GM19324 (cell line): ENCODE results near the gene SNCG.
A peak's percentile ranks its signal among the peaks of the same experiment; 100 is the strongest.

ENCODE experiments used
- ATAC-seq: cut with Tn5 transposase; IDR thresholded peaks from one replicate; pipeline ENCODE4 v1.9.1; 2021; ENCODE audit warnings: mild to moderate bottlenecking, moderate library complexity; ENCODE audit not compliant: unreplicated experiment, low FRiP score

SNCG gene

DNA sequence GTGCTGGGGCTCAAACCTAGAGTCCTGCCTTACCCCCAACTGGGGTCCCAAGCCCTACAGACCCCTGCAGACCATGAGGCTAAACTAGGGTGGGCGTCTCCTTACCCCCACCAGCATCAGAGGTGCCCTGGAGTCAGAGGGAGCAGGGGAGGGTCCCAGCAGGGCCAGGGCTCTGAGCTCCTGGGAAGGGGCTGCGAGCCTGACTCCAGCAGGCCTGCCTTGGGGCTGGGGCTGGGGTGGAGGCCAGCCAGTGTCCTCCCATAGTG, 1.3 kb downstream of the SNCG start:
- no peak for ATAC-seq

DNA sequence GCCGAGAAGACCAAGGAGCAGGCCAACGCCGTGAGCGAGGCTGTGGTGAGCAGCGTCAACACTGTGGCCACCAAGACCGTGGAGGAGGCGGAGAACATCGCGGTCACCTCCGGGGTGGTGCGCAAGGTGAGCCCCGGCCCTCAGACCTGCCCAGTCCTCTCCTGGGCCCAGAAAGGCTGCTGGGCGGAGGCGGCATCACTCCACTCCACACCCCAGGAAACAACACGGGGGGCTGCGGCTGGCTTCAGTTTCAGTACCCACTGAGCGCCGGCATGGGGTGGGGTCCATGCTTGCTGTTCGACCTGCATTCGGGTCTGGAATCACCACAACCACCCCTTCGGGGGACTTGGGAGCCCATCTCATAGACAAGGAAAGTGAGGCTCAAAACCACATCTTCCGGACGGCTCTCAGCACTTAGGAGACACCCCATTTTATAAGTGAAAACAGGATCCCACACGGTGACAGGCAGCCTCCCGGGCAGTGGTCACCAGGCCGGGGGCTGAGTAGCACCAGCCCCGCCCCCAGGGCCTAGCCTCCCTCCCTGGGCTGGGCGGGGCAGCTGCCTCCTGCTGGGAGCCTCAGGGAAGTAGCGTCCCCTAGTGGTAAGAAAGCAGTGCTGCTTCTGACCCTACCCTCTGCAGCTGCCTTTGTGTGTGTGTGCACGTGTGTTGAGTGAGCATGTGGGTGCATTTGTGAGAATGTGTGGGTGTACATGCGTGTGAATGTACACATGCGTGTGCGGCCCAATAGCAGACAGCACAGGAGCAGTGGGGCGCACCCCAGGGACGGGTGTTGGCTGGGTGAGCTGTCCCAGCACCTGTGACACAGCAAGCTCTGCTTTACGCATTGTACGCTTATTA, 1.8 kb downstream of the SNCG start:
- ATAC-seq = peak; percentile 36

DNA sequence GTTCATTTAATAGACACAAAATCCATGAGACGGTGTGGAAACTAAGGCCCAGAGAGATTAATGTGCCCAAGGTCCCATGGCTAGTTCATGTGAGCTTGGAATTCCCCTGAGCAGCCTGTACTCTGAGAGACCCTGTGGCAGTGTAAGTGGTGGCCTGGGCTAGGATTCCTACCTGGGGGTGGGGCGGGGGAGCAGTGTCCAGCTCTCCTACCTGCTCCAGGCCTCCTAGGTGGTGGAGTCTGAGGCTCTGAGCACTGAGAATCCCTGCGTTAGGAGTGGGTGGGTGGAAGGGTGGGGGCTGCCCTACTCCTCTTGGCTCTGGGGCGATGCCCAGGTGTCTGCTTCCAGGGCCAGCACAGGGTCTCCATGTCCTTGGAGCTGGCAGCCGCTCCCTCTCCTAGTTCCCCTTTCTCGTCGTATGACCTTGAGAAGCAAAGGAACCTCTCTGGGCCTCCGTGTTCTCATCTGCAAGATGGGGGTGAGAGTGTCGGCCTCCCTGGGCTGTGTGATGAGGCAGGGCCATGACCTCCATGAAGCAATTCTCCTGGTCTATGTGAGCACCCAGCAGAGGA, 2.5 kb downstream of the SNCG start:
- ATAC-seq = no peak

DNA sequence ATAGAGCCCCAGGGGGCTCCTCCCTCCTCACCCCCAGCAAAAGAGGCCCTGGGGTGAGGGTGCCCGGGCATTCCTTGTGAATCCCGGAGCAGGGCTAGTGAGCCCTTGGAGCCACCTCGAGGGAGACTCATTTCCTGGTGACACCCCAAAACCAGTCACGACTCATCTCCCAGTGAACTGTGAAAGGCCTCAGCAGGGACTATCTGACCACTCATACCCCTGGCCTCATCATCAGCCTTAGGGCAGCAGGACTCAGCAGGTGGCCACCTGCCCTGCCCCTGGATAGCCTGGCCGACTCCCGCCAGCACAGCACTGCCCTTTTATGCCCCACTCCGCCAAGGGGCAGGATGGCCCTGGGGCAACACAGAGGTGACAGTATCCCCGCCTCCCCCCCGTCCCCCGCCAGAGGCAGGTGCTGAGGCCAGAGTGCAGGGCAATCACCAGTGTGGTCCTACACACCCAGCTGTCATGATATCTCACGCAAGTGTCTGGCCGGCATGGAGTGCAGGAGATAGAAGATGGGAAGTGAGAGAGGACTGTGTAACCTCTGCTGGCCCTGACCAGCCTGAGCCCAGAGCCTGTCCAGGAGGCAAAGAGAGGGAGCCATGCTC, 3.2 kb downstream of the SNCG start:
- no peak for ATAC-seq

DNA sequence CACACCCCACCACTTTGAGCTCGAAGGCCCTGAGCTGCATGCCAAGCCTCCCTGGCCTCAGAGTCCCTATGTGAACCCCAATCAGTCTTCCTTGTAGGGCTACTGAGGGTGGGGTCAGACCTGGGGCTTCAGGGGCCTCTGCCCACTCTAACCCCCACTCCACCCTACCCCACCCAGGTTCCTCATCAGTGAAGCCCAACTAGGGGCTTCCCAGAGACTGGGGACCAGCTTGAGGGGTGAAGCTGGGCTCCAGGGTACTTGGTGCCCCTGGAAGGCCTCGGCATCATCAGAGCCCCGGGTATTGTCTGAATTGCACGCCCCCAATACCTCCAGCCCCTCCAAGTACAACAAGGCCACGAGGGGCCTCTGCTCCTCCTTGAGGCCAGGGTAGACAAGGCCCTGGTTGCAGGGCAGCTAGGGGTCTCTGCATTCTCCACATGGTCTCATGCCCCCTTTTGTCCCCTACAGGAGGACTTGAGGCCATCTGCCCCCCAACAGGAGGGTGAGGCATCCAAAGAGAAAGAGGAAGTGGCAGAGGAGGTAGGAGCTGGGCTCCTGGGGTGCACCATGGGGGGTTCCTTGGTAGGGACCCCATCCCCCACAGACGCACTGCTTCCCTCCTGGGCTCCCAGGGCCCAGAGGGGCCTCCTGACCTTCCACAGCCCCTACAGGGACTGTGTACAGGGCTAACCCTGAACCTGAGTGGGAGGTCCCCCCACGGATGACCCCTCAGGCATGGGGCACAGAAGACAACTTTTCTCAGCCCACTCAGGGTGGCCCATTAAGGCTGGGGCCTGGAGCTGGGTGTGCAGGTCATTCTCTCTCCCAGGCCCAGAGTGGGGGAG, 4.0 kb downstream of the SNCG start:
- ATAC-seq = no peak

DNA sequence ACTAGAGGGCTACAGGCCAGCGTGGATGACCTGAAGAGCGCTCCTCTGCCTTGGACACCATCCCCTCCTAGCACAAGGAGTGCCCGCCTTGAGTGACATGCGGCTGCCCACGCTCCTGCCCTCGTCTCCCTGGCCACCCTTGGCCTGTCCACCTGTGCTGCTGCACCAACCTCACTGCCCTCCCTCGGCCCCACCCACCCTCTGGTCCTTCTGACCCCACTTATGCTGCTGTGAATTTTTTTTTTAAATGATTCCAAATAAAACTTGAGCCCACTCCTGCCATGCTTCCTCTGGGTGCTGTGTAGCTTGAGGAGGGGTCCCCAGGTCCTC, 4.5 kb downstream of the SNCG start:
- no peak for ATAC-seq

DNA sequence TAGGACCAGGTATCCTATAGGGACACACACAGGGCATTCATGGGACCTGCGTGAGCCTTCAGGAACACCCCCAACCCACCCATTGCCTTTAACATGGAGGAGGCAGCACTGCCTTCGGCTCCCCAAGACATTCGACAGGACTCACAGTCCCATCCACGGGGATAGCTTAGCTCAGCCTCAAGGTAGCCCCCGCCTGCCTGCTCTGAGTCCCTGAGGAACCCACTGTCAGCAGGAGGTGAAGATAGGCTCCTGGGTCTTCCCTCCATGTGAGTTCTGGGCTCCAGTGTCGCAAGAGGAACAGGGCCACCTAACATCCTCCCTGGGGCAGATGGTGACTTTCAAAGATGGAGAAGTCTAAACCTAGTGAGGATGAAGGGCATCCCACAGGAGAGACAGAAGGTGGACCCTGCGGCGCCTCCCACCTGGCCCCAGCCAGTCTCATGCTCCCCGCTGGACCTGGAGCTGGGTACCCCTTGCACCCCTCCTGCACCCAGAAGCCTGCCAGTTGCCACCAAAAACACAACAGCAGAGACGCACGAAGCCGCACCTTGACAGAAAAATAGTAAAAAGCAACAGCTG, 5.0 kb downstream of the SNCG start:
- ATAC-seq = no peak

DNA sequence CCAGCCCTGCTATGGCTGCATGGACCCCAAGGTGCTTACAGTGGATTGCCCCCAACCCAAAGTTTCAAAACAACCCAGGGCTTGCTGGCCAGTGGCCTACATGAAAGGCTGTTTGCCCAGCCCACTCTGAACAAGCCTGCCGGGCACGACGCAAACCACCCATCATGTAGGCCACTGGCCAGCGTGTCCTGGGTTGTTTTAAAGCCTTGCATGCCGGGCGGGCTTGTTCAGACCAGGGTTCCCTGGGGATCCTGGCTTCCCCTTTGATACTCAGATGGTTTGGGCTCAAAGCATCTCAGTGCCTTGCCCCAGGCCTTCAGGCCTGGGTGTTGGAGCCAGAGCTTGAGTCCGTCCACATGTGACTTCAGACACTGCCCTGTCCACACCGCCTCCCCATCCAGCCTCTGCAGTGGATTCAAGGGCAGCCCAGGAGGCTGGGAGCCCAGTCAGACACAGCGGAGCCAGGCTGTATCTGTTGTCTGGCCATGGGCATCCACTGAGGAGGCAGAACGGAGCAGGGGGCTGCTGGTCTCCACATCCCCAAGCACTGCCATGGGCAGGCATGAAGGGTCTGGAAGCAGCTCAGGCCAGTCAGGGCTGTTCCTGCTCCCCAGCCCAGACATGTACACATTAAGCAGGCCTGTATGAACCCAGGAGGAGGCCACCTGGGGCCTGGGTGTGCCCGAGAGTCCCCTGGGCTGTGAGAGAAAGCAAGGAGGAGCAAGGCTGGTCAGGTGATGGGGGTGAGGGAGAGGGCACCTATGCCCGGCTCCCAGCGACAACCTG, 5.9 kb downstream of the SNCG start:
- ATAC-seq = no peak

DNA sequence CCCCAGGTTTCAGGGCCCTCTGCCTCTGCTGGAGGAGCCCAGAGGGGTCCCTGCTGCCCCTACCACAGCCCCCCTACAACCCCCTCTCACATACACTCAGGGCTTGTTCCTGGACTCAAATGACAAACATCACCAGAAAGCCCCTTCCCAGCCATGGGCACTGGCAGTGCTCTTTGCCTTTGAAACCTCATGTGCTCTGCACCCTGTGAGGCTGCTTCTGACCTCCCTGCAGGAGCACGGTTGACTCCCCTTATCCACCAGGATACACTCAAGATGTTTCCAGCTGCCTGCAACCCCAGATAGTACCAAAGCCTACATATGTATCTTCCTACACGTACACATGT, 6.4 kb downstream of the SNCG start:
- ATAC-seq = no peak

DNA sequence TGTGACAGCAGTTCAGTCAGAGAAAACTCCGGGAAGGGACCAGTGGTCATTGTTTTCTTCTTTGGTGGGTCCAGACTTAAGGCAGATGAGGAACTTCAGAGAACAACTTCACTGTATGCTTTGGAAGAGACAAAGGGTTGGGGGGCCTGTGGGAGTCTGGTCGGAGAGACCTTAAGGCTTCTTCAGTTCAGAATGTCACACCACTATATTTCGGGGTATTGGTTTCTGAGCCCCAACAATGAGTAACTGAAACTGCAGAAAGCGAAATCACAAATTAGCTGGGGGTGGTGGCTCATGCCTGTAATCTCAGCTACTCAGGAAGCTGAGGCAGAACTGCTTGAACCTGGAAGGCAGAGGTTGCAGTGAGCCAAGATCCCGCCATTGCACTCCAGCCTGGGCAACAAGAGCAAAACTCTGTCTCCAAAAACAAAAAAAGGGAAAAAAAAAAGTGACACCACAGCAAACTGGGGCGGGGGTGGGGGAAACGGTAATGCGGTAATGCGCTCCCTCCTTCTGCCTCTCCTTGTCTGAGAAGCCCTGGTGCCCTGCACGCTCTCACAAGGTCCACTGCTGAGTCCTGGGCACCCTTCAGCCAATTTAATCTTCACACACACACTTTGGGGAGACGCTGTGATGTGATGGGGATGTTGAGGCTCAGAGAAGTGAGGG, 7.7 kb downstream of the SNCG start:
- peak; percentile 39 for ATAC-seq

DNA sequence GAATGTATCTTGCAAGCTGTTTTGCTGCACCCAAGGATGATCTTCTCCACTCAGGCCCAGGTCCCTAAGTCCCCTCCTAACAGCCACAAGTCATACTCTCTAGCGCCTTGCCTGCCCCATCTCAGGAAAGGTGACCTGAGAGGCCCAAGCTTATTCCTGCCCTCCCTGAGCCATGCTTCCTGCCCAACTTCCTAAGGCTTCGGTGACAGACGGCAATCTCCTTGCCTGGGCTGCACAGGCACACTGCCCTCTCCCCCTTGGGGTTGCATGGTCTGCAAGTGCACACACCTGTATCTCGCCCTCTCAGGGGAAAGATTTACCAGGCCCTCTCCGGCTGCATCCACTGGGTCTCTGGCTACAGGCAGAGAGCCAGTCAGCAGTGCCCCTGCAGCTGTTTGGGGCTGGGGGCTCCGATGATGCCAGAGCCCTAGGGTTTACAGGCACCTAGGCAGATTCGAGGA, 9.1 kb downstream of the SNCG start:
- no peak for ATAC-seq

DNA sequence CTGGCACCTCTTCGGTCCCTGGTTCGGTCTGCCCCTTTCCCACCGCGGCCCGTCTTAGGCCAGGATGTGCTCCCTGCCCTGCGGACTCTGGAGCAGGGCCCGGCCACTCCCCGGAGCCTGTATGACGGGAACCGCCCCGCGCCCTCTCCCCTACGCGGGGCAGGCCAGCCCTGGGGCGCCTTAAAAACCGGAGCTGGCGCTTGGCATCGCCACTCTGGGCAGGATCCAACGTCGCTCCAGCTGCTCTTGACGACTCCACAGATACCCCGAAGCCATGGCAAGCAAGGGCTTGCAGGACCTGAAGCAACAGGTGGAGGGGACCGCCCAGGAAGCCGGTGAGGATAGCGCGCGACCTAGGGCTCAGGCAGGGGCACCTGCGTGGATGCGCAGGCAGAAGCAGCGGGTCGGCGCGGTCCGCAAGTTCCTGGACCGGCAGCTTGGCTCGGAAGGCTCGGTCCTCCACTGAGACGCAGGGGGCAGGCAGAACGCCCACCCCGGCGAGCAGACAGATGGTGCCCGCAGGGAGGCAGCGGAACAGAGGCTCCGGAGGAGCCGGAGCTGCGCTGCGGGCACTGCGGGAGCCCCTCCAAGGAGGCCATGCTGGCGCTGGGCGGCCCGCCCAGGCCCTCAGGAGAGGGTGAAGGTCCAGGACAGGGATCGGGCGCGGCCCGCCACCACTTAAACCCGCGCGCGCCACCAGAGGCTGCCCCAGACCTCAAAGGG, 10.0 kb downstream of the SNCG start, which contains the start of gene ADIRF:
Gene ADIRF (plus strand): TSS at position 212 of the 723 bp plus-strand sequence. CDS start 63 bp downstream, at position 275.
- ATAC-seq = no peak

DNA sequence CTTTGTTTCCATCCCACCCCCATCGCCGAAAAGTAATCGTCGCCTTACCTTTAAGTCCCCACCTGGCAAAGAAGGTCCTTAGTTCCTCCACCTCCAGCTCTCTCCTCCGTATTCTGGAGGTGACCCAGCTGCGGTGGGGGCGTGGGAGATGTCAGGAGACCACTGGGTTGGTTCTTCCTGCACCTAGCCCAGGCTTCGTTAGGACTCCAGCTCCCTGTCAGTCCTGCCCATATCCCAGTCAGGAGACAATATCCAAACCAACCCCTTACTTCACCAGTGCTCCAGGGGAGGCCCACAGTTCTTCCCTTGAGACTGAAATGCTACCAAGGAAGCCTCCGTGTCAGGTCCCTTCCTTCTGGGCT, 10.6 kb downstream of the SNCG start:
- ATAC-seq = no peak

DNA sequence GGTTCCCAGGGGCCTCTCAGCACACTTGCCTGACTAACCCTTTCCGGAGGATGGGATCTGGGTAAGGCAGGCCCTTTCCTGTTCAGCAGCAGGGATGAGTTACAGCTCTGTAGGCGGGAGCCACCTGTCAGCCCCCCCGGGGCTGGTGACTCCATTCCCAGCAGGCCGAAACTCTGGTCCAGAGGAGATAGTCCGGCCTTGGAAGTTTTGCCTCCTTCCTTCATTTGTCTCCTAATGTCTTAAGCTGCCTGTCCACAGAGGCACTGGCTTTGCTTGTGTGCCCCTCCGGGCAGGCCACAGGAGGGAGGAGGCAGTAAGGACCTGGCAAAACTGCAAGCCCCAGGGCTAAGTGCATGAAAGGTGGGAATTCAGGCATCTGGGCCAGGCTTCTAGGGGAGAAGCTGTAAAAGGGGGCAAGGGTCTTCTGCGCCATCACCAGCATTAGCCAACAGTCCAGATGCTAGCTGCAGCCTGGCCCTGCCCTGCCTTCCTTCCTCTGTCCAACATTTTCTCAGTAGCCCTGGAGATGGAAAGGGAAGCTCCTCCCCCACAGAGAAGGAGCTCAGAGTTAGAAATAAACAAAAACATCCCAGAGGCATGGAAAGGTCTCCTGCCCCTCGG, 11.1 kb downstream of the SNCG start:
- ATAC-seq = no peak

DNA sequence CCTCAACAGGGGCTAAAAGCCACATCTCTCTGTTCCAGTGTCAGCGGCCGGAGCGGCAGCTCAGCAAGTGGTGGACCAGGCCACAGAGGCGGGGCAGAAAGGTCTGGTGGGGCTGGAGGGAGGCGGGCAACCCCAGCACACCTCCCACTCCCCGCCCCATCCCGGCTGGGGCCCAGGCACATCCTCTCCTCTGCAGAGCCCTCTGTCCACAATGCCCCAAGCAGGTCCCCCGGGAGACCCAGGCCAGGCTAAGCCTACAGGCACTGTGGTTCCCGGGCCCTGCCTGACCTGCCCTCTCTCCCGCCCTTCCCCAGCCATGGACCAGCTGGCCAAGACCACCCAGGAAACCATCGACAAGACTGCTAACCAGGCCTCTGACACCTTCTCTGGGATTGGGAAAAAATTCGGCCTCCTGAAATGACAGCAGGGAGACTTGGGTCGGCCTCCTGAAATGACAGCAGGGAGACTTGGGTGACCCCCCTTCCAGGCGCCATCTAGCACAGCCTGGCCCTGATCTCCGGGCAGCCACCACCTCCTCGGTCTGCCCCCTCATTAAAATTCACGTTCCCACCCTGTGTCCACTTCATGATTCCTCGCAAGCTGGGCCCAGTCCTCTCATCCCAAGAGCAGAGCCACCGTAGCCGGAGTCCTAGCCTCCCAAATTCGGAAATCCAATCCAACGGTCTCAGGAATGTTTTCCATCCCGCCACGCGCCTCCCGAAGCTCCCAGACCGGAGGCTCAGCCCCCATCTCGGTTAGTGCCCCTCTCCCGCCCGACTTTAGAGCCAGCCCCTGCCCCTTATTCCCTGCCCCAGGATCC, 12.0 kb downstream of the SNCG start:
- no peak for ATAC-seq

DNA sequence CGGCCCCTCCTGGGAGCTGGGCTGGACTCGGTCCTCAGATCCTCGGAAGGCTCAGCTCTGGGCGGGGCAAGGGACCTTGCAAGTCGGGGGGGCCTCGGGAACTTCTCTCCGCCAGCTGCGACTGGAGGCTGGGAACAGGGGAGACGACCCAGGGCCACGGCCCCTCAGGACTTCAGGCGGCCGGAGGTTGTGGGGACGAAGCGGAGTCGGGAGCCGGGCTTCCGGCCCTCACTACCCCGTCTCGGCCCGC, 12.5 kb downstream of the SNCG start:
- no peak for ATAC-seq

DNA sequence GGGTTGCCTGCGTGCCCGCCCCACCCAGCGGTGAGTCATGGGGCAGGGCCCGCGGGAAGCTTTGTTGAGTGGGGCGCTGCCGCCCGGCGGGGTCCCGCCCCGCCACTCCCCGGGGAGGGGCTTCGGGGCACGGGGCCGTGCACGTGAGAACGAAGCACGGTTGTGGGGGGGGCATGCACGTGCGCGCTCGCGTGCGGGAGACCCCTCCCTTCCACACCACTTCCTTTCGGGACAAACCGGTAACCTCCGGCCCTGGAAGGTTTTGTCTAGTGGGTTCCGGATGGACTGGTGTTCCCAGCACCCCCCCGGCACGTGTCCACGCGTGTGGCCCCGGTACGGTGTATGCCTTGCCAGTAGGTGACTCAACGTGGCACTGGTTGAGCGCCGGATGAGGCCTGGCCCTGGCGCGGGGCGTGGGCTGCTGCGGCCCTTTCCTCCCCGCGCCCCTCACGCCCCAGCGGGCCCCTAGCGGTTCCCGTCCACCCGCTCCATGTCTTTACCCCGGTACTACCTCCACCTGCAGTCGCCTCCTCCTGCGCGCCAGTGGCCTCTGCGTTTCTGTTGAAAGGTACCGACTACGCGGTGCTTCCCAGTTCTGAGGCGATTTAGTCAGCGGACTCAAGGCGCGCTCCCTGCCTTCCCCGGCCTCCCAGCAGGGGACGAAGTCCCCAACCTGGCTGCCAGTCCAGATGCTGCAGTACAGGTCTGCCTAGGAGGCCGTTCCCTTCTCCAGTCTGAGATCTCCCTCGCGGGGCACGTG, 13.0 kb downstream of the SNCG start:
- ATAC-seq = peak; percentile 91
